ENCODE measurements around the gene MLF2. TPM values are rescaled to one million over a fixed set of nuclear protein-coding genes. Genes with fewer than 3 reads are reported as not detected.

The MLF2 gene
- total and polyA plus RNA-seq, 2 of the 13 experiments (the other 11 are each of a cell fraction or from before 2014, with no cell fraction given) = 88.1 to 167 TPM

- no peak for TF ChIP-seq ZNF777 (CRISPR knock-in tag; IDR thresholded peaks at IDR 0.05)
- TF ChIP-seq, protein P1, sequence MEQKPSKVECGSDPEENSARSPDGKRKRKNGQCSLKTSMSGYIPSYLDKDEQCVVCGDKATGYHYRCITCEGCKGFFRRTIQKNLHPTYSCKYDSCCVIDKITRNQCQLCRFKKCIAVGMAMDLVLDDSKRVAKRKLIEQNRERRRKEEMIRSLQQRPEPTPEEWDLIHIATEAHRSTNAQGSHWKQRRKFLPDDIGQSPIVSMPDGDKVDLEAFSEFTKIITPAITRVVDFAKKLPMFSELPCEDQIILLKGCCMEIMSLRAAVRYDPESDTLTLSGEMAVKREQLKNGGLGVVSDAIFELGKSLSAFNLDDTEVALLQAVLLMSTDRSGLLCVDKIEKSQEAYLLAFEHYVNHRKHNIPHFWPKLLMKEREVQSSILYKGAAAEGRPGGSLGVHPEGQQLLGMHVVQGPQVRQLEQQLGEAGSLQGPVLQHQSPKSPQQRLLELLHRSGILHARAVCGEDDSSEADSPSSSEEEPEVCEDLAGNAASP (CRISPR knock-in tag; IDR thresholded peaks at IDR 0.05; ENCODE audit: borderline replicate concordance) = no peak
- no peak for TF ChIP-seq PRMT3 (CRISPR knock-in tag; IDR thresholded peaks at IDR 0.05; ENCODE audit: borderline replicate concordance, low read depth)
- TF ChIP-seq ZNF318 (CRISPR knock-in tag; IDR thresholded peaks at IDR 0.05) = no peak
- no peak for TF ChIP-seq NFYB (CRISPR knock-in tag; IDR thresholded peaks at IDR 0.05)
- no peak for TF ChIP-seq MBD4 (IDR thresholded peaks at IDR 0.05; ENCODE audit: borderline replicate concordance, low read length)
- TF ChIP-seq ZNF205 (CRISPR knock-in tag; IDR thresholded peaks at IDR 0.05) = no peak
- 0 out of 2 replicates have a peak, but pooled peaks have one; percentile 51 for TF ChIP-seq ZNF788 (CRISPR knock-in tag; IDR thresholded peaks at IDR 0.05; ENCODE audit: borderline replicate concordance)
- TF ChIP-seq, protein P2, sequence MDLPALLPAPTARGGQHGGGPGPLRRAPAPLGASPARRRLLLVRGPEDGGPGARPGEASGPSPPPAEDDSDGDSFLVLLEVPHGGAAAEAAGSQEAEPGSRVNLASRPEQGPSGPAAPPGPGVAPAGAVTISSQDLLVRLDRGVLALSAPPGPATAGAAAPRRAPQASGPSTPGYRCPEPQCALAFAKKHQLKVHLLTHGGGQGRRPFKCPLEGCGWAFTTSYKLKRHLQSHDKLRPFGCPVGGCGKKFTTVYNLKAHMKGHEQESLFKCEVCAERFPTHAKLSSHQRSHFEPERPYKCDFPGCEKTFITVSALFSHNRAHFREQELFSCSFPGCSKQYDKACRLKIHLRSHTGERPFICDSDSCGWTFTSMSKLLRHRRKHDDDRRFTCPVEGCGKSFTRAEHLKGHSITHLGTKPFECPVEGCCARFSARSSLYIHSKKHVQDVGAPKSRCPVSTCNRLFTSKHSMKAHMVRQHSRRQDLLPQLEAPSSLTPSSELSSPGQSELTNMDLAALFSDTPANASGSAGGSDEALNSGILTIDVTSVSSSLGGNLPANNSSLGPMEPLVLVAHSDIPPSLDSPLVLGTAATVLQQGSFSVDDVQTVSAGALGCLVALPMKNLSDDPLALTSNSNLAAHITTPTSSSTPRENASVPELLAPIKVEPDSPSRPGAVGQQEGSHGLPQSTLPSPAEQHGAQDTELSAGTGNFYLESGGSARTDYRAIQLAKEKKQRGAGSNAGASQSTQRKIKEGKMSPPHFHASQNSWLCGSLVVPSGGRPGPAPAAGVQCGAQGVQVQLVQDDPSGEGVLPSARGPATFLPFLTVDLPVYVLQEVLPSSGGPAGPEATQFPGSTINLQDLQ (CRISPR knock-in tag; IDR thresholded peaks at IDR 0.05) = no peak
- no peak for TF ChIP-seq SP1 (IDR thresholded peaks at IDR 0.05)
- no peak for TF ChIP-seq SP1 (CRISPR knock-in tag; IDR thresholded peaks at IDR 0.05)
- TF ChIP-seq TFE3 (CRISPR knock-in tag; IDR thresholded peaks at IDR 0.05) = no peak
Observed at GRCh38 chr12:6779708-6780432, 26.9 kb upstream of the MLF2 start (continued).
